H1 (cell line): Measurements from ENCODE around the gene NUP98.

Experiments
- ATF2 ChIP-seq: IDR thresholded peaks from 2 replicates; pipeline ENCODE4 v1.6.1; 2012; ENCODE audit warnings: low read length, inconsistent platforms
- BCL11A ChIP-seq, 2 experiments: IDR thresholded peaks; one replicate each; pipeline ENCODE4 v1.6.1; 2011; ENCODE audit warnings: low read depth in 2 of 2, low read length in 2 of 2, mild to moderate bottlenecking in 2 of 2
- CTCF ChIP-seq, 3 experiments: IDR thresholded peaks; 1 replicate in 2 of 3; 2 replicates in 1 of 3; pipeline versions ENCODE4 v1.5.1 to v1.6.1; 2011; ENCODE audit warnings: low read length in 3 of 3, mild to moderate bottlenecking in 3 of 3, inconsistent platforms in 2 of 3, low read depth in 1 of 3, moderate library complexity in 1 of 3; ENCODE audit not compliant: insufficient read depth in 1 of 3; ENCODE audit errors: control extremely low read depth in 1 of 3
- EZH2 ChIP-seq: fragments of 200-600 bp; sonication (generic); IDR thresholded peaks from 2 replicates; pipeline ENCODE4 v1.7.1; 2012; ENCODE audit warnings: low read depth, mild to moderate bottlenecking, moderate library complexity, low read length, inconsistent platforms; ENCODE audit not compliant: severe bottlenecking
- GABPA ChIP-seq: IDR thresholded peaks from 2 replicates; pipeline ENCODE4 v1.6.1; 2011; ENCODE audit warnings: mild to moderate bottlenecking, low read length, moderate library complexity, borderline replicate concordance; ENCODE audit not compliant: insufficient read depth
- JUN ChIP-seq: IDR thresholded peaks from 2 replicates; pipeline ENCODE4 v1.6.1; 2011; ENCODE audit warnings: low read depth, mild to moderate bottlenecking, improper control_type of control experiment, low read length
- NANOG ChIP-seq: IDR thresholded peaks from 2 replicates; pipeline ENCODE4 v1.6.1; 2011; ENCODE audit warnings: low read length, low read depth, mild to moderate bottlenecking, inconsistent platforms; ENCODE audit not compliant: insufficient read depth, poor library complexity, severe bottlenecking
- POLR2A ChIP-seq, 2 experiments: IDR thresholded peaks; 1 replicate in 1 of 2; 2 replicates in 1 of 2; pipeline ENCODE4 v1.6.1; 2011; ENCODE audit warnings: low read depth in 2 of 2, low read length in 2 of 2, mild to moderate bottlenecking in 2 of 2; ENCODE audit errors: control extremely low read depth in 1 of 2
- POLR2AphosphoS5 ChIP-seq: IDR thresholded peaks from 2 replicates; pipeline ENCODE4 v1.6.1; 2011; ENCODE audit warnings: low read depth, low read length
- RAD21 ChIP-seq, 2 experiments: IDR thresholded peaks in 1 of 2; conservative IDR thresholded peaks in 1 of 2; 2 replicates each; pipeline ENCODE4 v1.6.1; 2011; ENCODE audit warnings: low read depth in 2 of 2, low read length in 2 of 2, improper control_type of control experiment in 1 of 2, inconsistent platforms in 1 of 2, mild to moderate bottlenecking in 1 of 2, moderate library complexity in 1 of 2
- RBBP5 ChIP-seq: IDR thresholded peaks from 2 replicates; pipeline ENCODE4 v1.7.1; 2012; ENCODE audit warnings: low read depth, mild to moderate bottlenecking, inconsistent platforms, low read length, moderate library complexity, borderline replicate concordance
- RFX5 ChIP-seq: IDR thresholded peaks from 2 replicates; pipeline ENCODE4 v1.6.1; 2011; ENCODE audit warnings: low read depth, low read length, improper control_type of control experiment, borderline replicate concordance
- SIN3A ChIP-seq, 2 experiments: IDR thresholded peaks in 1 of 2; conservative IDR thresholded peaks in 1 of 2; 2 replicates each; pipeline ENCODE4 v1.6.1; 2011 to 2012; ENCODE audit warnings: low read length in 2 of 2, improper control_type of control experiment in 1 of 2, low read depth in 1 of 2, mild to moderate bottlenecking in 1 of 2
- TAF7 ChIP-seq: optimal IDR thresholded peaks from 2 replicates; pipeline ENCODE3; 2011; ENCODE audit warnings: low read depth, mild to moderate bottlenecking, inconsistent platforms, low read length, moderate library complexity, borderline replicate concordance

GRCh38 chr11:3840870-3841425, 43.6 kb upstream of the NUP98 start, which contains the start of gene RHOG:
- TF ChIP-seq CTCF (IDR thresholded peaks at IDR 0.05; ENCODE audit: control extremely low read depth in 1 of 3, insufficient read depth in 1 of 3, low read depth in 1 of 3, low read length in 3 of 3) (no peak), TAF7 (no peak), SIN3A (conservative IDR thresholded peaks at IDR 0.05 in 1 of 2, IDR thresholded peaks at IDR 0.05 in 1 of 2; ENCODE audit: low read depth in 1 of 2, low read length in 2 of 2) (no peak), JUN (no peak), EZH2 (no peak), RAD21 (IDR thresholded peaks at IDR 0.05 in 1 of 2, conservative IDR thresholded peaks at IDR 0.05 in 1 of 2; ENCODE audit: low read depth in 2 of 2, low read length in 2 of 2) (no peak), GABPA (no peak), POLR2A (IDR thresholded peaks at IDR 0.05; ENCODE audit: control extremely low read depth in 1 of 2, low read depth in 2 of 2, low read length in 2 of 2) (no peak), NANOG (no peak), POLR2AphosphoS5 (no peak), BCL11A (IDR thresholded peaks at IDR 0.05; ENCODE audit: low read depth in 2 of 2, low read length in 2 of 2) (no peak), RFX5 (no peak), RBBP5 (no peak), ATF2 (no peak)
